NCI-H2171 (cell line): Measurements from ENCODE around the gene BSG.
"Not testable (repeated sequence)": the region's sequence is repeated elsewhere in the genome, so short reads cannot be mapped to it uniquely, and the experiment has no call there.

Experiments
- DNase-seq: peaks from one replicate; lab custom pipeline; 2025; lab: John Stamatoyannopoulos, UW

BSG gene

GRCh38 chr19:604355-604754, 32.0 kb downstream of the BSG start:
- no peak for DNase-seq

- DNase-seq, result not testable (repeated sequence)
Observed at GRCh38 chr19:605061-605971, 32.9 kb downstream of the BSG start.

GRCh38 chr19:607301-608154, 35.1 kb downstream of the BSG start:
- DNase-seq, result no peak

DNA sequence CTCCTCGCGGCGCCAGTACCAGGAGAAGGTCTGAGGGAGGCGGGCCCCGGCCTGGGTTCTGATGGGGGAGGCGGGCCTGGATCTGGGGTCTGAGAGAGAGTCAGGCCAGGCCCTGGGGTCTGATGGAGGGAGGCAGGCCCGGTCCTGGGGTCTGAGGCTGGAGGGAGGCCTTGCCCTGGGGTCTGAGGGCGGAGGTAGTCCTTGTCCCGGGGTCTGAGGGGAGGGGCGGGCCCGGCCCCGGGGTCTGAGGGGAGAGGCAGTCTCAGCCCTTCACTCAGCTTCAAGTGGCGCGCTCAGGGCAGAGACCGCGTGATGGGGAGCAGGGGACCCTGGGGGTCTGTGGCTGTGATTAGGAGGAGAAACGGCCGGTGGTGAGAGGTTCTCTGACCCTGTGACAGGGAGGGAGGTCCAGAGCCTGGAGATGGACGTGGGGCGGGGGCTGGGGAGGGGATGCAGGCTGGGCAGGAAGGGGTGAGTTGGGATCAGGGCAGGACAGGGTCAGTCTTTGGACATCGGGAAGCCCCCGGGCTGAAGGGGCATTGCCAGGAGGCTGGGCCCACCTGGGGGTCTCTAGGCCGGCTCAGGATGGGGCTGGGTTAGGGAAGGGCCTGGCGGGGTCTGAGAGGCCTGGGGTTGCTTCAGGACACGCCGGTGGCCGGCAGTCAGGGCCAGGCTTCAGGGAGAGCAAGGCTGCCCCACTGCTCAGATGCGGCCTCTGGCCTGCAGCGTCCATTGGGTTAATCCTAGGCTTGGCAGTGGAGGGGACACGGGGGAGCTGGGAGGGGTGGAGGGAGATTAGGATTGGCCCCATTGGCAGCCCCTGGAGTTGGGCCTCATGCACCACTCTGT, 36.0 kb downstream of the BSG start:
- no peak for DNase-seq

DNA sequence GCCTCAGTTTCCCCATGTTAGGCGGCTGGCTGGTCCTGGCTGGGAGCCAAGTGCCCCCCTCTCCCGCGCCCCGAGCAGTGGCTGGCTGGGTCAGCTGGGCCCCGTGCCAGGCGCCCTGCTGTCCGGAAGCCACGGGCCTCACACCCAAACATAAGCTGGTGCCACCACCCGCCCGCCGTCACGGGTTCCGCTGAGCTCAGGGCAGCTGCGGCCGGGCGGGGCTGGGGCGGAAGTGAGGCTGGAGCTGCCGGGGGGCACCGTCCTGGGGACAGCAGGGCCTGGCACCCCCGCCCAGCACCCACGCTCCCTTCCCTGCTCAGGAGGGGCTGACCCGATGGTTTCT, 36.6 kb downstream of the BSG start:
- DNase-seq, result no peak

- no peak for DNase-seq
Observed at GRCh38 chr19:610071-610800, 37.8 kb downstream of the BSG start.

GRCh38 chr19:610801-611480, 38.5 kb downstream of the BSG start:
- peak; percentile 71 for DNase-seq

DNA sequence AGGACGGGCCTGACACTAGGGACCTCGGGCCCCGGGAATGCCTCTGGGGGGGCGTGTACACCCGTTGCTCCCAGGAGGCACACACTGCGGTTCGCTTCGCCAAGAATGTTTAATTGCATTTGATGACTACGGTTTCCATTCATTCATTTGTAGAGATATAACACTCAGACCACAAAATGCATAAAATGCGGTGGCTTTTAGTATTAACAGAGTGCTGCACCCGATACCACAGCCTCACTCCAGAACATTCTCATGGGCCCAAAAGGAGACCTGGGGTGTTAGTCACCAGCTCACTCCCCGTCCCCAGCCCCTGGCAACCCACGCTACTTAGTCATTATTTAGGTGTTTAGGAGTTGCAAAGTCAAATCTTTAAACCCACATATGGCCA, 39.1 kb downstream of the BSG start:
- no peak for DNase-seq

GRCh38 chr19:612941-613340, 40.5 kb downstream of the BSG start:
- DNase-seq, result no peak

DNA sequence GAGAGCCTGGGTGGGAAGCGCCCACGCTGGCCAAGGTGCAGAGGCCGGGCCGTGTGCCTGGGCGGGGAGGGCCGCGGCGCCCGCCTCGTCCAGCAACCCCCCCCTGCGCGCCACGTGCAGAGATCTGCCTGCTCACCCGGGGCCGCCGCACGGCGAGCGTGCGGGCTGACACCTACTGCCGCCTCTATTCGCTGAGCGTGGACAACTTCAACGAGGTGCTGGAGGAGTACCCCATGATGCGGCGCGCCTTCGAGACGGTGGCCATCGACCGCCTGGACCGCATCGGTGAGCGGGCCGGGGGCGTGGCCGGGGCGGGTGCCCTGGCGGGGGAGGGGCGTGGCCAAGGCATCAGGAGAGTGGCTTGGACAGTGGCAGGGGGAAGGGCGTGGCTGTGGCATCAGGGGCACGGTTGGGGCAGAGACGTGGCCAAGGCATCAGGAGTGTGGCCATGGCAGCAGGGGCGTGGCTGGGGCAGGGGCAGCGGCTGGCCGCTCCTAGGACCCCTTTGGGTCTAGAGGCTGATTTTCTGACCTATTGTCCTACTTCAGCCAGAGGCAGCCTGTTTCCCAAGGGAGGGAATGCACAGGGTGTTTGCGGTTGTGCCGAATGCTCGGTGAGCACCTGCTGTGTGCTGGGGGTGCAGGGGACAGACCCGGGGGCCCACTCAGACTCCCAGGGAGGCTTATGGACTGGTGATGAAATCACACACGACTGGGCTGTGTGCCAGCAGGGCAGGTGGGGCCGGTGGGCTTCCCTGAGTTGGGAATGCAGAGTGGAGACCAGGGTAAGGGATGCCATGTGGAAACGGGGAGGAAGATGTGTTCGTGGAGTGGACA, 41.6 kb downstream of the BSG start:
- no peak for DNase-seq

- DNase-seq, result no peak
Observed at GRCh38 chr19:615619-616018, 43.2 kb downstream of the BSG start.

DNA sequence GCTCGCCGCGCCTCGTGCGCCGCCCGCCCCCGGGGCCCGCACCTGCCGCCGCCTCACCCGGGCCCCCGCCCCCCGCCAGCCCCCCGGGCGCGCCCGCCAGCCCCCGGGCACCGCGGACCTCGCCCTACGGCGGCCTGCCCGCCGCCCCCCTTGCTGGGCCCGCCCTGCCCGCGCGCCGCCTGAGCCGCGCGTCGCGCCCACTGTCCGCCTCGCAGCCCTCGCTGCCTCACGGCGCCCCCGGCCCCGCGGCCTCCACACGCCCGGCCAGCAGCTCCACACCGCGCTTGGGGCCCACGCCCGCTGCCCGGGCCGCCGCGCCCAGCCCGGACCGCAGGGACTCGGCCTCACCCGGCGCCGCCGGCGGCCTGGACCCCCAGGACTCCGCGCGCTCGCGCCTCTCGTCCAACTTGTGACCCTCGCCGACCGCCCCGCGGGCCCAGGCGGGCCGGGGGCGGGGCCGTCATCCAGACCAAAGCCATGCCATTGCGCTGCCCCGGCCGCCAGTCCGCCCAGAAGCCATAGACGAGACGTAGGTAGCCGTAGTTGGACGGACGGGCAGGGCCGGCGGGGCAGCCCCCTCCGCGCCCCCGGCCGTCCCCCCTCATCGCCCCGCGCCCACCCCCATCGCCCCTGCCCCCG, 43.8 kb downstream of the BSG start:
- no peak for DNase-seq

GRCh38 chr19:616747-617526, 44.5 kb downstream of the BSG start:
- no peak for DNase-seq

- no peak for DNase-seq
Observed at GRCh38 chr19:617551-618246, 45.3 kb downstream of the BSG start.

- no peak for DNase-seq
Observed at GRCh38 chr19:618247-618619, 45.8 kb downstream of the BSG start.

GRCh38 chr19:618674-619285, 46.4 kb downstream of the BSG start:
- no peak for DNase-seq

- DNase-seq, result no peak
Observed at GRCh38 chr19:619286-620002, 47.0 kb downstream of the BSG start.
